Neutrophil (primary cell): ENCODE data around the gene CMPK1.

Experiments
- H3K27ac ChIP-seq: fragments of 200-600 bp; sonication (generic); 2 replicates; pipeline ENCODE4 v1.5.1; 2016; ENCODE audit warnings: mild to moderate bottlenecking, moderate library complexity
- H3K27me3 ChIP-seq: fragments of 200-600 bp; sonication (generic); 2 replicates; pipeline ENCODE4 v1.6.0; 2016; ENCODE audit warnings: mild to moderate bottlenecking
- H3K36me3 ChIP-seq: fragments of 200-600 bp; sonication (generic); 2 replicates; pipeline ENCODE4 v1.5.1; 2017
- H3K4me1 ChIP-seq, 2 experiments: fragments of 200-600 bp in 1 of 2; sonication (generic) in 1 of 2; 1 replicate in 1 of 2; 2 replicates in 1 of 2; pipeline versions ENCODE4 v1.5.1 to v1.6.1; 2013 to 2016; ENCODE audit warnings: low read depth in 1 of 2, low read length in 1 of 2, mild to moderate bottlenecking in 1 of 2, moderate library complexity in 1 of 2; ENCODE audit not compliant: control insufficient read depth in 1 of 2, insufficient read depth in 1 of 2
- H3K4me3 ChIP-seq, 2 experiments: fragments of 200-600 bp in 1 of 2; sonication (generic) in 1 of 2; 1 replicate in 1 of 2; 2 replicates in 1 of 2; pipeline ENCODE4 v1.5.1; 2013 to 2016; ENCODE audit warnings: low read depth in 1 of 2, low read length in 1 of 2, mild to moderate bottlenecking in 1 of 2, moderate library complexity in 1 of 2
- H3K9me3 ChIP-seq: fragments of 200-600 bp; sonication (generic); 2 replicates; pipeline ENCODE4 v1.5.1; 2016
- TF ChIP-seq, protein P1 (sequence below): fragments of 200-600 bp; sonication (generic); IDR thresholded peaks from 2 replicates; pipeline ENCODE4 v1.5.1; 2016; ENCODE audit warnings: antibody characterized with exemption

The CMPK1 gene

DNA sequence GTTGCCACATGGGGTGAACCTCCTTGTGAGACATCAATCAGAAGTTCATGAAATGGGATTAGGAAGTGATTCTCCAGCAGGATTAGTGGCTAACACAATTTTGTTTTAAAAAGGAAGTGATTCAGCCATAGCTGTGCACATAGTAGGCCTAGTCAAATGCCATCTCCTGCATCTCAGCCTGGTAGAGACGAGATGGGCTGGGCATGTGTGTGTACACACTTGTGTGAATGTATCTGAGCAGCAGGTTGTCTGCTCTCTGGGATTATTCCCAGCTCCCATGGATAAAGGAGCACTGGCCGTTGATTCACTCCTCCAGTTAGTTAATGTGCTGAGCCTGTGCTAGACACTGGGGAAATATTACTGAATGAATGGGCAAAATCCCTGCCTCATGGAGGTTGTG, 84.5 kb downstream of the CMPK1 start:
- TF ChIP-seq, protein P1, sequence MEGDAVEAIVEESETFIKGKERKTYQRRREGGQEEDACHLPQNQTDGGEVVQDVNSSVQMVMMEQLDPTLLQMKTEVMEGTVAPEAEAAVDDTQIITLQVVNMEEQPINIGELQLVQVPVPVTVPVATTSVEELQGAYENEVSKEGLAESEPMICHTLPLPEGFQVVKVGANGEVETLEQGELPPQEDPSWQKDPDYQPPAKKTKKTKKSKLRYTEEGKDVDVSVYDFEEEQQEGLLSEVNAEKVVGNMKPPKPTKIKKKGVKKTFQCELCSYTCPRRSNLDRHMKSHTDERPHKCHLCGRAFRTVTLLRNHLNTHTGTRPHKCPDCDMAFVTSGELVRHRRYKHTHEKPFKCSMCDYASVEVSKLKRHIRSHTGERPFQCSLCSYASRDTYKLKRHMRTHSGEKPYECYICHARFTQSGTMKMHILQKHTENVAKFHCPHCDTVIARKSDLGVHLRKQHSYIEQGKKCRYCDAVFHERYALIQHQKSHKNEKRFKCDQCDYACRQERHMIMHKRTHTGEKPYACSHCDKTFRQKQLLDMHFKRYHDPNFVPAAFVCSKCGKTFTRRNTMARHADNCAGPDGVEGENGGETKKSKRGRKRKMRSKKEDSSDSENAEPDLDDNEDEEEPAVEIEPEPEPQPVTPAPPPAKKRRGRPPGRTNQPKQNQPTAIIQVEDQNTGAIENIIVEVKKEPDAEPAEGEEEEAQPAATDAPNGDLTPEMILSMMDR, result no peak
- no peak overlapping the region for H3K4me3 ChIP-seq
- peaks cover 100% of the 10 kb centered on the region for H3K27me3 ChIP-seq
- no peaks in the 10 kb centered on the region for H3K4me1 ChIP-seq
- no peaks in the 10 kb centered on the region for H3K9me3 ChIP-seq
- no peaks in the 10 kb centered on the region for H3K36me3 ChIP-seq
- no peak overlapping the region for H3K27ac ChIP-seq

- Histone ChIP-seq H3K4me1 (no peaks in the 10 kb centered on the region), H3K4me3 (no peak overlapping the region), H3K27ac (no peak overlapping the region), H3K36me3 (no peaks in the 10 kb centered on the region), H3K9me3 (no peaks in the 10 kb centered on the region), H3K27me3 (peaks cover 100% of the 10 kb centered on the region)
- TF ChIP-seq, protein P1, result no peak
Observed at GRCh38 chr1:47418681-47419325, 85.2 kb downstream of the CMPK1 start.

DNA sequence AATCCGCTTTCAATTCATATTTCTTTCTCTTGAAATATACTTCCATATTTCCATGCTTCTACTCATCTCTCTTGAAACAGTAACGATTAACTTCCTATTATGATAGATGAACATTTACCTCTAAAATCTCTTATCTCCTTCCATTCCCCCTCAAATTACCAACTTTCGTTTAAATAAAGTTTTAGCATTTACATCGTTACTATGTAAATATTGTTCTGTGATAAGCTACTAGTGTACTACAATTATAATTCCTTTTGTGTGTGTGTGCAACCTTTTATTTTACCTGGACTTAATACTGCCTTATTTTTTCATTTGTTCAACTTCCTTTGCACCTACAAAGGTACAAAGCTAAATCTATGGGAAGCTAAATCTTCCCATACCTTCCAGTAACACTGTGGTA, 87.0 kb downstream of the CMPK1 start:
- no peak overlapping the region for H3K27ac ChIP-seq
- H3K9me3 ChIP-seq, result no peaks in the 10 kb centered on the region
- H3K27me3 ChIP-seq, result peaks cover 100% of the 10 kb centered on the region
- TF ChIP-seq, protein P1, result no peak
- no peaks in the 10 kb centered on the region for H3K4me1 ChIP-seq
- no peak overlapping the region for H3K4me3 ChIP-seq
- H3K36me3 ChIP-seq, result no peaks in the 10 kb centered on the region

GRCh38 chr1:47423872-47424271, 90.3 kb downstream of the CMPK1 start:
- H3K4me3 ChIP-seq, result no peak overlapping the region
- no peaks in the 10 kb centered on the region for H3K9me3 ChIP-seq
- H3K4me1 ChIP-seq, result no peaks in the 10 kb centered on the region
- peaks cover 100% of the 10 kb centered on the region for H3K27me3 ChIP-seq
- H3K36me3 ChIP-seq, result no peaks in the 10 kb centered on the region
- TF ChIP-seq, protein P1, result no peak
- no peak overlapping the region for H3K27ac ChIP-seq

DNA sequence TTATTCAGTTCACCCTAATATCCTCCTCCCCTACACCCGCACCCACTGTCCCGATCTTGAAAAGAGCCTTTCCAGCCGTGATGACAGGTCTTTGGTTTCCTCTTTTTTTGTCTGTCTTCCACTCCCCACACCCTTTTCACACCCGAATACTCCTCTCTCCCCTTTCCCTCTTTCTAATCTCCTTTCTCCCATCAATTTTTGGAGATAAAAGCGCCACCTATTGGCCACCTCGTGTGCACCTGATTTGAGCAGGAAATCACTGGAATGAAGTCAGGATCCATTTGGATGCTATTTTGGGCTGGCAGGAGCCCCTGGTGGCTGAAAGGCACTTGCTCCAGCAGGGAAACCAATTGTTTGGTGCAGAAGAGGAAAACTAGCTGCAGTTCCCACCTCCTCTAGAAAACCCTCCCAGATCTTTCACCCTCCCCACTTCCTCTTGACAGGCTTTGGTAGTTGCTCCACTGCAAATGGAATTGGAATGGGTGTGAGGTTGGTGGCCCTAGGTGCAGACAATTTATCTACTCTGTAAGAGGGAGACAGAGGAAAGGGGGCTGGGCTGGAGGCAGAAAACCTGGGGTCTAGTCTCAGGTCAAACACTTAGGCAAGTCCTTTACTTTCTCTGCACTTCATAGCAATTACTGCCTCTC, 90.9 kb downstream of the CMPK1 start:
- TF ChIP-seq, protein P1, result no peak
- Histone ChIP-seq H3K4me3 (no peak overlapping the region), H3K36me3 (no peaks in the 10 kb centered on the region), H3K4me1 (no peaks in the 10 kb centered on the region), H3K27ac (no peak overlapping the region), H3K27me3 (peaks cover 100% of the 10 kb centered on the region), H3K9me3 (no peaks in the 10 kb centered on the region)
